ENCODE results near the gene CYP2B6. TPM values are rescaled to one million over a fixed set of nuclear protein-coding genes. Genes with fewer than 3 reads are reported as not detected.

CYP2B6 gene
- total and polyA plus RNA-seq, 2 experiments from 2014 or later, result 3.9 to 8.4 TPM

GRCh38 chr19:40974633-40975037 lies 16.4 kb upstream of the CYP2B6 start:
- Histone ChIP-seq H3K36me3 (ENCODE audit: insufficient read depth) (no peaks in the 10 kb centered on the region), H3K9me2 (ENCODE audit: insufficient read depth) (no peaks in the 10 kb centered on the region), H3K4me1 (ENCODE audit: insufficient read depth) (no peaks in the 10 kb centered on the region), H3K27ac (ENCODE audit: low read depth) (no peak overlapping the region), H3K4me3 (no peak overlapping the region), H4K20me1 (replicated peaks; ENCODE audit: insufficient read depth) (no peaks in the 10 kb centered on the region), H3F3A (replicated peaks; ENCODE audit: low read depth) (no peaks in the 10 kb centered on the region), H3K79me2 (replicated peaks; ENCODE audit: insufficient read depth) (no peaks in the 10 kb centered on the region), H2AFZ (no peak overlapping the region), H3K27me3 (ENCODE audit: insufficient read depth) (no peaks in the 10 kb centered on the region), H3K4me2 (no peak overlapping the region)
- Mint-ChIP-seq H3K4me1 (peaks cover 2% of the 10 kb centered on the region; the same call in 2 of the 3 replicates), H3K27ac (no peak overlapping the region), H3K4me3 (no peak overlapping the region), H3K9me3 (peaks cover 38% of the 10 kb centered on the region), H3K36me3 (ENCODE audit: low read depth) (peaks cover 25% of the 10 kb centered on the region), H3K27me3 (ENCODE audit: insufficient read depth, low read depth, poor library complexity) (peaks cover 5% of the 10 kb centered on the region)
- DNase-seq (ENCODE audit: low spot score) (peak; percentile 92), ATAC-seq (peak; percentile 97)
- no peak for TF ChIP-seq ETS1 (IDR thresholded peaks at IDR 0.05)
- peak; percentile 84 to 94 for TF ChIP-seq CTCF (conservative IDR thresholded peaks at IDR 0.05; ENCODE audit: low read depth in 2 of 2)

GRCh38 chr19:40976134-40976533 lies 14.9 kb upstream of the CYP2B6 start:
- Histone ChIP-seq H3K9me2 (ENCODE audit: insufficient read depth) (no peaks in the 10 kb centered on the region), H3K27ac (ENCODE audit: low read depth) (no peak overlapping the region), H3K4me1 (ENCODE audit: insufficient read depth) (peaks cover 13% of the 10 kb centered on the region), H3K4me3 (no peak overlapping the region), H3K4me2 (no peak overlapping the region), H3K79me2 (replicated peaks; ENCODE audit: insufficient read depth) (no peaks in the 10 kb centered on the region), H2AFZ (no peak overlapping the region), H3K27me3 (ENCODE audit: insufficient read depth) (no peaks in the 10 kb centered on the region), H3K36me3 (ENCODE audit: insufficient read depth) (no peaks in the 10 kb centered on the region), H3F3A (replicated peaks; ENCODE audit: low read depth) (no peaks in the 10 kb centered on the region; the same call in 1 of the 2 replicates), H4K20me1 (replicated peaks; ENCODE audit: insufficient read depth) (no peaks in the 10 kb centered on the region)
- H3K9me3 Mint-ChIP-seq, result peaks cover 47% of the 10 kb centered on the region
- ATAC-seq, result no peak
- DNase-seq (ENCODE audit: low spot score), result no peak
- no peak overlapping the region for H3K4me3 Mint-ChIP-seq
- H3K4me1 Mint-ChIP-seq, result peaks cover 15% of the 10 kb centered on the region
- peaks cover 36% of the 10 kb centered on the region for H3K36me3 Mint-ChIP-seq (ENCODE audit: low read depth)
- H3K27ac Mint-ChIP-seq, result no peak overlapping the region
- H3K27me3 Mint-ChIP-seq (ENCODE audit: insufficient read depth, low read depth, poor library complexity), result peaks cover 14% of the 10 kb centered on the region
- TF ChIP-seq ZNF331 (CRISPR knock-in tag; IDR thresholded peaks at IDR 0.05; ENCODE audit: low read depth) (no peak), ZNF462 (CRISPR knock-in tag; IDR thresholded peaks at IDR 0.05) (no peak), REST (IDR thresholded peaks at IDR 0.05; ENCODE audit: unreplicated experiment) (no peak), EZH2 (IDR thresholded peaks at IDR 0.05; ENCODE audit: low read depth, unreplicated experiment) (no peak)
